ENCODE measurements around the gene WBP1. TPM values are rescaled to one million over a fixed set of nuclear protein-coding genes. Genes with fewer than 3 reads are reported as not detected.
"Not testable (repeated sequence)": the region's sequence is repeated elsewhere in the genome, so short reads cannot be mapped to it uniquely, and the experiment has no call there.

Gene WBP1
- total RNA-seq, 1 donor from 2014 or later: 113 TPM

GRCh38 chr2:74481961-74482800 is 23.9 kb downstream of the WBP1 start:
- H3K27me3 Mint-ChIP-seq (ENCODE audit: low read depth): no peaks in the 10 kb centered on the region
- no peak for TF ChIP-seq CTCF (IDR thresholded peaks at IDR 0.05; ENCODE audit: unreplicated experiment)
- peak overlapping the region; percentile 99 for H3K27ac Mint-ChIP-seq
- H3K9me3 Mint-ChIP-seq: no peaks in the 10 kb centered on the region
- DNase-seq (ENCODE audit: low spot score in 2 of 2, unreplicated experiment in 2 of 2): peak in 1 of 2 experiments; percentile 69
- H3K4me3 Mint-ChIP-seq: peak overlapping the region; percentile 100
- peaks cover 18% of the 10 kb centered on the region for H3K4me1 Mint-ChIP-seq
- peaks cover 9% of the 10 kb centered on the region for H3K36me3 Mint-ChIP-seq

GRCh38 chr2:74482801-74483674 is 24.8 kb downstream of the WBP1 start, which contains the start of the genes CCDC142 and TTC31:
Gene CCDC142 (minus strand): TSS chr2:74482998. CDS start chr2:74482837, 161 bp downstream.
Gene TTC31 (plus strand): TSS chr2:74483081. CDS start chr2:74483096, 15 bp downstream.
- Mint-ChIP-seq H3K4me1 (peaks cover 18% of the 10 kb centered on the region), H3K36me3 (peaks cover 4% of the 10 kb centered on the region), H3K9me3 (no peaks in the 10 kb centered on the region), H3K27me3 (ENCODE audit: low read depth) (no peaks in the 10 kb centered on the region), H3K27ac (peak within 1 kb of the TSS; percentile 99), H3K4me3 (peak within 1 kb of the TSS; percentile 100)
- peak; percentile 67 for TF ChIP-seq CTCF (IDR thresholded peaks at IDR 0.05; ENCODE audit: unreplicated experiment)
- peak; percentile 75 to 93 for DNase-seq (ENCODE audit: low spot score in 2 of 2, unreplicated experiment in 2 of 2)

- Mint-ChIP-seq H3K27ac (peak overlapping the region; percentile 99), H3K4me1 (peaks cover 18% of the 10 kb centered on the region), H3K4me3 (peak overlapping the region; percentile 100)
- H3K27me3 Mint-ChIP-seq (ENCODE audit: low read depth); DNase-seq (ENCODE audit: low spot score in 2 of 2, unreplicated experiment in 2 of 2); H3K36me3 Mint-ChIP-seq; H3K9me3 Mint-ChIP-seq: not testable (repeated sequence)
These were observed 25.5 kb downstream of the WBP1 start for GRCh38 chr2:74483675-74484164.

- peaks cover 11% of the 10 kb centered on the region for H3K36me3 Mint-ChIP-seq
- no peak for DNase-seq (ENCODE audit: low spot score in 2 of 2, unreplicated experiment in 2 of 2)
- H3K27ac Mint-ChIP-seq: no peak overlapping the region
- H3K4me3 Mint-ChIP-seq: no peak overlapping the region
- TF ChIP-seq CTCF (IDR thresholded peaks at IDR 0.05; ENCODE audit: unreplicated experiment): no peak
- H3K9me3 Mint-ChIP-seq: no peaks in the 10 kb centered on the region
- no peaks in the 10 kb centered on the region for H3K27me3 Mint-ChIP-seq (ENCODE audit: low read depth)
- peaks cover 12% of the 10 kb centered on the region for H3K4me1 Mint-ChIP-seq
These were observed 27.9 kb downstream of the WBP1 start for GRCh38 chr2:74486141-74486540.

- H3K4me1 Mint-ChIP-seq: no peaks in the 10 kb centered on the region
- TF ChIP-seq CTCF (IDR thresholded peaks at IDR 0.05; ENCODE audit: unreplicated experiment): no peak
- no peak overlapping the region for H3K4me3 Mint-ChIP-seq
- H3K36me3 Mint-ChIP-seq: peaks cover 24% of the 10 kb centered on the region
- no peak for DNase-seq (ENCODE audit: low spot score in 2 of 2, unreplicated experiment in 2 of 2)
- no peak overlapping the region for H3K27ac Mint-ChIP-seq
- no peaks in the 10 kb centered on the region for H3K27me3 Mint-ChIP-seq (ENCODE audit: low read depth)
- no peaks in the 10 kb centered on the region for H3K9me3 Mint-ChIP-seq
These were observed 30.6 kb downstream of the WBP1 start for GRCh38 chr2:74488643-74489481.

Data from mesothelial cell of epicardium (in vitro differentiated cells).